GM12878 (cell line): Measurements from ENCODE around the gene CBX2. TPM values are rescaled to one million over a fixed set of nuclear protein-coding genes. Genes with fewer than 3 reads are reported as not detected.
A peak's percentile ranks its signal among the peaks of the same experiment; 100 is the strongest.

ENCODE experiments used
- ATF3 ChIP-seq: IDR thresholded peaks from 2 replicates; pipeline ENCODE4 v1.6.1; 2011; ENCODE audit warnings: low read depth, mild to moderate bottlenecking, low read length, moderate library complexity, borderline replicate concordance; ENCODE audit errors: extremely low read depth
- BHLHE40 ChIP-seq, 2 experiments: fragments of 450-650 bp in 1 of 2; IDR thresholded peaks; 2 replicates each; pipeline ENCODE4 v1.6.1; 2011 to 2017; ENCODE audit warnings: low read depth in 2 of 2, borderline replicate concordance in 1 of 2, improper control_type of control experiment in 1 of 2, low read length in 1 of 2, mild to moderate bottlenecking in 1 of 2
- CREB1 ChIP-seq: IDR thresholded peaks from 2 replicates; pipeline ENCODE4 v1.6.1; 2012; ENCODE audit warnings: low read depth, mild to moderate bottlenecking, inconsistent platforms
- EED ChIP-seq: sonication (generic); IDR thresholded peaks from 2 replicates; pipeline ENCODE4 v1.6.1; 2016; ENCODE audit warnings: antibody characterized with exemption, low read depth
- EGR1 ChIP-seq, 2 experiments: IDR thresholded peaks; 1 replicate in 1 of 2; 2 replicates in 1 of 2; pipeline ENCODE4 v1.6.1; 2011 to 2012; ENCODE audit warnings: low read depth in 2 of 2, low read length in 2 of 2, borderline replicate concordance in 1 of 2, mild to moderate bottlenecking in 1 of 2, moderate library complexity in 1 of 2
- HCFC1 ChIP-seq: fragments of 150-350 bp; IDR thresholded peaks from 2 replicates; pipeline ENCODE4 v1.6.1; 2014; ENCODE audit warnings: low read length
- NBN ChIP-seq: fragments of 450-650 bp; IDR thresholded peaks from 2 replicates; pipeline ENCODE4 v1.6.1; 2016
- NFYA ChIP-seq: IDR thresholded peaks from 2 replicates; pipeline ENCODE4 v1.6.1; 2011; ENCODE audit warnings: low read depth, mild to moderate bottlenecking, low read length, improper control_type of control experiment, borderline replicate concordance
- NFYB ChIP-seq: IDR thresholded peaks from 2 replicates; pipeline ENCODE4 v1.6.1; 2011; ENCODE audit warnings: low read depth, mild to moderate bottlenecking, low read length, improper control_type of control experiment, moderate library complexity; ENCODE audit not compliant: insufficient read depth
- RELB ChIP-seq: fragments of 450-650 bp; IDR thresholded peaks from 2 replicates; pipeline ENCODE4 v1.6.1; 2017; ENCODE audit warnings: low read depth, mild to moderate bottlenecking, moderate library complexity
- SIX5 ChIP-seq: IDR thresholded peaks from 2 replicates; pipeline ENCODE4 v1.6.1; 2011; ENCODE audit warnings: mild to moderate bottlenecking, low read depth, low read length, moderate library complexity; ENCODE audit not compliant: severe bottlenecking
- SMAD1 ChIP-seq: fragments of 450-650 bp; IDR thresholded peaks from 2 replicates; pipeline ENCODE4 v1.6.1; 2018; ENCODE audit warnings: mild to moderate bottlenecking, low read depth; ENCODE audit not compliant: partially characterized antibody
- SMAD5 ChIP-seq: IDR thresholded peaks from 2 replicates; pipeline ENCODE4 v1.6.1; 2016; ENCODE audit warnings: antibody characterized with exemption, low read depth
- SP1 ChIP-seq: IDR thresholded peaks from one replicate; pipeline ENCODE4 v1.6.1; 2011; ENCODE audit warnings: low read depth, low read length
- TCF3 ChIP-seq: IDR thresholded peaks from 2 replicates; pipeline ENCODE4 v1.6.1; 2012; ENCODE audit warnings: low read depth, mild to moderate bottlenecking, low read length, borderline replicate concordance; ENCODE audit not compliant: insufficient read depth
- ZBED1 ChIP-seq: IDR thresholded peaks from 2 replicates; pipeline ENCODE4 v1.6.1; 2016; ENCODE audit warnings: borderline replicate concordance
- ZBTB11 ChIP-seq: fragments of 450-650 bp; formaldehyde crosslinking; IDR thresholded peaks from 2 replicates; pipeline ENCODE4 v1.5.0; 2022; ENCODE audit warnings: mild to moderate bottlenecking, missing genetic modification characterization
- ZNF24 ChIP-seq: fragments of 450-650 bp; IDR thresholded peaks from 2 replicates; pipeline ENCODE4 v1.6.1; 2017; ENCODE audit warnings: antibody characterized with exemption, mild to moderate bottlenecking
- ZNF687 ChIP-seq: fragments of 450-650 bp; IDR thresholded peaks from 2 replicates; pipeline ENCODE4 v1.6.1; 2017; ENCODE audit warnings: mild to moderate bottlenecking, moderate library complexity
- ZZZ3 ChIP-seq: IDR thresholded peaks from 2 replicates; pipeline ENCODE4 v1.6.1; 2011; ENCODE audit warnings: low read depth; ENCODE audit not compliant: control insufficient read depth, insufficient read length
- polyA plus RNA-seq, 11 experiments: library from polyadenylated mRNA; depleted of rRNA in 4 of 11; unstranded in 6 of 11; stranded (reverse) in 5 of 11; fragments of >200 nt; fragmentation: Nextera tagmentation in 4 of 11; fragmentation: Illumina TruSeq in 1 of 11; extraction: Ambion mirVana in 4 of 11; extraction: Trizol in 1 of 11; gene quantifications; 1 replicate in 1 of 11; 2 replicates in 10 of 11; pipeline versions ENCODE4 v1.2.1 to v1.2.3, GENCODE V29; 2011 to 2016; ENCODE audit warnings: inconsistent platforms in 2 of 11, missing spikeins in 2 of 11, low read depth in 1 of 11
- total RNA-seq, 4 experiments: library from RNA; depleted of rRNA in 3 of 4; stranded (reverse); fragments of >200 nt in 3 of 4; fragmentation: Illumina TruSeq in 1 of 4; extraction: Trizol in 1 of 4; gene quantifications; 2 replicates each; pipeline versions ENCODE4 v1.2.1 to v1.2.3, GENCODE V29; 2013 to 2021

Gene CBX2
- total and polyA plus RNA-seq, 10 of the 15 experiments (the other 5 are each of a cell fraction or from before 2014, with no cell fraction given), result 0.35 to 7.5 (median 4.2) TPM

- TF ChIP-seq ZBTB11 (CRISPR knock-in tag) (no peak), SIX5 (no peak), CREB1 (0 out of 2 replicates have a peak, but pooled peaks have one; percentile 10), ZNF687 (peak; percentile 78; the same call in 1 of the 2 replicates), NFYB (no peak), BHLHE40 (IDR thresholded peaks at IDR 0.05; ENCODE audit: borderline replicate concordance in 1 of 2, low read depth in 2 of 2, low read length in 1 of 2) (peak; percentile 87 to 90), EED (peak; percentile 28; the same call in 1 of the 2 replicates), HCFC1 (no peak), SMAD1 (no peak), TCF3 (peak; percentile 95), SP1 (no peak), NBN (peak; percentile 64; the same call in 1 of the 2 replicates), NFYA (no peak), EGR1 (IDR thresholded peaks at IDR 0.05; ENCODE audit: borderline replicate concordance in 1 of 2, low read depth in 2 of 2, low read length in 2 of 2) (no peak), SMAD5 (no peak), ZZZ3 (no peak), ZBED1 (no peak), ATF3 (no peak), RELB (0 out of 2 replicates have a peak, but pooled peaks have one; percentile 38), ZNF24 (no peak)
Measured at GRCh38 chr17:79836972-79837887, 59.3 kb downstream of the CBX2 start (continued).
